Stimulated activated naive CD8-positive, alpha-beta T cell treated with anti-CD3 and anti-CD28 coated beads, Interleukin-15, Interleukin-2, amounts not matched to agents 100 ng/mL and 50 ng/mL, for 24 hours (primary cell): ENCODE measurements around the gene TAGLN3.

ENCODE experiments used
- H3K27ac Mint-ChIP-seq: one replicate; pipeline ENCODE4 v1.8.0; 2021; ENCODE audit warnings: mild to moderate bottlenecking, mixed read lengths
- H3K27me3 Mint-ChIP-seq: one replicate; pipeline ENCODE4 v1.8.0; 2021; ENCODE audit warnings: mixed read lengths
- H3K36me3 Mint-ChIP-seq: one replicate; pipeline ENCODE4 v1.8.0; 2021; ENCODE audit warnings: low read depth, mixed read lengths
- H3K4me1 Mint-ChIP-seq: one replicate; pipeline ENCODE4 v1.8.0; 2021; ENCODE audit warnings: low read depth, mixed read lengths
- H3K4me3 Mint-ChIP-seq: one replicate; pipeline ENCODE4 v1.8.0; 2021; ENCODE audit warnings: mild to moderate bottlenecking, mixed read lengths
- H3K9me3 Mint-ChIP-seq: one replicate; pipeline ENCODE4 v1.8.0; 2021; ENCODE audit warnings: mixed read lengths

Gene TAGLN3

GRCh38 chr3:111968319-111969054 is 30.2 kb upstream of the TAGLN3 start:
- Mint-ChIP-seq H3K4me3 (no peak overlapping the region), H3K9me3 (no peaks in the 10 kb centered on the region), H3K27me3 (no peaks in the 10 kb centered on the region), H3K36me3 (no peaks in the 10 kb centered on the region), H3K4me1 (peaks cover 19% of the 10 kb centered on the region), H3K27ac (no peak overlapping the region)

GRCh38 chr3:111970376-111970775 is 28.3 kb upstream of the TAGLN3 start:
- no peak overlapping the region for H3K27ac Mint-ChIP-seq
- no peaks in the 10 kb centered on the region for H3K36me3 Mint-ChIP-seq
- H3K27me3 Mint-ChIP-seq = no peaks in the 10 kb centered on the region
- H3K4me1 Mint-ChIP-seq = peaks cover 13% of the 10 kb centered on the region
- H3K9me3 Mint-ChIP-seq = no peaks in the 10 kb centered on the region
- H3K4me3 Mint-ChIP-seq = no peak overlapping the region

- no peaks in the 10 kb centered on the region for H3K27me3 Mint-ChIP-seq
- peaks cover 9% of the 10 kb centered on the region for H3K4me1 Mint-ChIP-seq
- no peak overlapping the region for H3K4me3 Mint-ChIP-seq
- no peaks in the 10 kb centered on the region for H3K9me3 Mint-ChIP-seq
- no peaks in the 10 kb centered on the region for H3K36me3 Mint-ChIP-seq
- no peak overlapping the region for H3K27ac Mint-ChIP-seq
Measured at GRCh38 chr3:111971533-111972130, 27.1 kb upstream of the TAGLN3 start.

GRCh38 chr3:111972891-111973290 is 25.8 kb upstream of the TAGLN3 start:
- no peaks in the 10 kb centered on the region for H3K27me3 Mint-ChIP-seq
- no peaks in the 10 kb centered on the region for H3K9me3 Mint-ChIP-seq

GRCh38 chr3:111975131-111975530 is 23.6 kb upstream of the TAGLN3 start:
- Mint-ChIP-seq H3K27me3 (no peaks in the 10 kb centered on the region), H3K4me3 (no peak overlapping the region), H3K9me3 (no peaks in the 10 kb centered on the region), H3K36me3 (no peaks in the 10 kb centered on the region), H3K4me1 (peaks cover 13% of the 10 kb centered on the region), H3K27ac (no peak overlapping the region)

More at GRCh38 chr3:111972891-111973290, 25.8 kb upstream of the TAGLN3 start:
- Mint-ChIP-seq H3K27ac (peak overlapping the region; percentile 18), H3K4me3 (no peak overlapping the region), H3K36me3 (no peaks in the 10 kb centered on the region), H3K4me1 (no peaks in the 10 kb centered on the region)

GRCh38 chr3:111976254-111976653 is 22.5 kb upstream of the TAGLN3 start:
- H3K9me3 Mint-ChIP-seq = no peaks in the 10 kb centered on the region
- H3K36me3 Mint-ChIP-seq = no peaks in the 10 kb centered on the region
- peaks cover 24% of the 10 kb centered on the region for H3K4me1 Mint-ChIP-seq
- no peak overlapping the region for H3K4me3 Mint-ChIP-seq
- H3K27ac Mint-ChIP-seq = no peak overlapping the region
- H3K27me3 Mint-ChIP-seq = no peaks in the 10 kb centered on the region

- no peaks in the 10 kb centered on the region for H3K9me3 Mint-ChIP-seq
- peaks cover 47% of the 10 kb centered on the region for H3K4me1 Mint-ChIP-seq
- peak within 1 kb of the TSS; percentile 91 for H3K4me3 Mint-ChIP-seq
- peak within 1 kb of the TSS; percentile 88 for H3K27ac Mint-ChIP-seq
- peaks cover 10% of the 10 kb centered on the region for H3K36me3 Mint-ChIP-seq
- no peaks in the 10 kb centered on the region for H3K27me3 Mint-ChIP-seq
Measured at GRCh38 chr3:111978583-111979433, 19.9 kb upstream of the TAGLN3 start, which contains the start of gene ABHD10. ABHD10 (plus strand) TSS chr3:111979026; CDS start chr3:111979062, 36 bp downstream.

GRCh38 chr3:111979434-111980038 is 19.2 kb upstream of the TAGLN3 start:
- H3K36me3 Mint-ChIP-seq = peaks cover 16% of the 10 kb centered on the region
- no peaks in the 10 kb centered on the region for H3K27me3 Mint-ChIP-seq
- H3K4me3 Mint-ChIP-seq = peak overlapping the region; percentile 91
- peaks cover 54% of the 10 kb centered on the region for H3K4me1 Mint-ChIP-seq
- peak overlapping the region; percentile 88 for H3K27ac Mint-ChIP-seq
- no peaks in the 10 kb centered on the region for H3K9me3 Mint-ChIP-seq

GRCh38 chr3:111980716-111981456 is 17.8 kb upstream of the TAGLN3 start:
- Mint-ChIP-seq H3K27ac (peak overlapping the region; percentile 12), H3K4me1 (peaks cover 67% of the 10 kb centered on the region), H3K4me3 (peak overlapping the region; percentile 91), H3K36me3 (peaks cover 30% of the 10 kb centered on the region), H3K9me3 (no peaks in the 10 kb centered on the region), H3K27me3 (no peaks in the 10 kb centered on the region)

- Mint-ChIP-seq H3K36me3 (peaks cover 34% of the 10 kb centered on the region), H3K4me1 (peaks cover 73% of the 10 kb centered on the region), H3K27me3 (no peaks in the 10 kb centered on the region), H3K4me3 (peak overlapping the region; percentile 91), H3K27ac (no peak overlapping the region), H3K9me3 (no peaks in the 10 kb centered on the region)
Measured at GRCh38 chr3:111981457-111981763, 17.3 kb upstream of the TAGLN3 start.

- H3K27me3 Mint-ChIP-seq = no peaks in the 10 kb centered on the region
- no peak overlapping the region for H3K4me3 Mint-ChIP-seq
- peak overlapping the region; percentile 12 for H3K27ac Mint-ChIP-seq
- H3K36me3 Mint-ChIP-seq = peaks cover 61% of the 10 kb centered on the region
- H3K4me1 Mint-ChIP-seq = peaks cover 70% of the 10 kb centered on the region
- H3K9me3 Mint-ChIP-seq = no peaks in the 10 kb centered on the region
Measured at GRCh38 chr3:111984636-111985298, 14.0 kb upstream of the TAGLN3 start.

GRCh38 chr3:111986800-111987199 is 11.9 kb upstream of the TAGLN3 start:
- H3K9me3 Mint-ChIP-seq = no peaks in the 10 kb centered on the region
- H3K4me3 Mint-ChIP-seq = no peak overlapping the region
- H3K36me3 Mint-ChIP-seq = peaks cover 68% of the 10 kb centered on the region
- H3K27ac Mint-ChIP-seq = peak overlapping the region; percentile 24
- H3K4me1 Mint-ChIP-seq = peaks cover 51% of the 10 kb centered on the region
- no peaks in the 10 kb centered on the region for H3K27me3 Mint-ChIP-seq

GRCh38 chr3:111989061-111989678 is 9.6 kb upstream of the TAGLN3 start:
- Mint-ChIP-seq H3K27me3 (no peaks in the 10 kb centered on the region), H3K27ac (no peak overlapping the region)

More at GRCh38 chr3:111989061-111989678, 9.6 kb upstream of the TAGLN3 start:
- Mint-ChIP-seq H3K4me3 (no peak overlapping the region), H3K4me1 (peaks cover 29% of the 10 kb centered on the region), H3K36me3 (peaks cover 72% of the 10 kb centered on the region), H3K9me3 (no peaks in the 10 kb centered on the region)
